Neural cell (in vitro differentiated cells): ENCODE data around the gene BCL11B. TPM values are rescaled to one million over a fixed set of nuclear protein-coding genes. Genes with fewer than 3 reads are reported as not detected.

Experiments
- H2AFZ ChIP-seq: fragments of 200-600, 300-800 bp; sonication (generic), shearing (Covaris generic); 2 replicates; pipeline ENCODE4 v1.6.0; 2014; ENCODE audit warnings: low read depth, mild to moderate bottlenecking, antibody characterized with exemption, low read length, moderate library complexity
- H3F3A ChIP-seq: fragments of 200-600 bp; shearing (Covaris generic); 2 replicates; pipeline ENCODE4 v1.6.1; 2016; ENCODE audit warnings: mild to moderate bottlenecking, moderate library complexity, mixed read lengths, antibody characterized with exemption, low read length; ENCODE audit not compliant: insufficient read depth, poor library complexity, severe bottlenecking
- H3K27ac ChIP-seq: fragments of 200-600, 300-800 bp; sonication (generic), shearing (Covaris generic); 2 replicates; pipeline ENCODE4 v1.5.1; 2014; ENCODE audit warnings: mild to moderate bottlenecking, low read length, moderate library complexity
- H3K27me3 ChIP-seq: fragments of 300-800, 200-600 bp; sonication (generic), shearing (Covaris generic); 2 replicates; pipeline ENCODE4 v1.6.0; 2014; ENCODE audit warnings: mild to moderate bottlenecking, low read depth, low read length, moderate library complexity; ENCODE audit not compliant: insufficient read depth
- H3K36me3 ChIP-seq: fragments of 300-800, 200-600 bp; sonication (generic), shearing (Covaris generic); 2 replicates; pipeline ENCODE4 v1.5.1; 2014; ENCODE audit warnings: mild to moderate bottlenecking, antibody characterized with exemption, low read length, moderate library complexity; ENCODE audit not compliant: insufficient read depth
- H3K4me2 ChIP-seq: fragments of 300-800, 200-600 bp; sonication (generic), shearing (Covaris generic); 2 replicates; pipeline ENCODE4 v1.6.0; 2014; ENCODE audit warnings: mild to moderate bottlenecking, low read length
- H3K4me3 ChIP-seq: fragments of 300-800, 200-600 bp; sonication (generic), shearing (Covaris generic); 2 replicates; pipeline ENCODE4 v1.5.1; 2014; ENCODE audit warnings: mild to moderate bottlenecking, low read length, moderate library complexity
- H3K79me2 ChIP-seq: fragments of 200-600 bp; shearing (Covaris generic); replicated peaks from 2 replicates; pipeline ENCODE4 v1.6.0; 2014; ENCODE audit warnings: mild to moderate bottlenecking, low read length, moderate library complexity; ENCODE audit not compliant: insufficient read depth
- H3K9ac ChIP-seq: fragments of 300-800, 200-600 bp; sonication (generic), shearing (Covaris generic); 2 replicates; pipeline ENCODE4 v1.6.1; 2016; ENCODE audit warnings: mild to moderate bottlenecking, low read length, mixed read lengths
- H3K9me2 ChIP-seq: fragments of 200-600 bp; shearing (Covaris generic); 2 replicates; pipeline ENCODE4 v1.6.1; 2016; ENCODE audit warnings: mild to moderate bottlenecking, low read length, mixed read lengths; ENCODE audit not compliant: insufficient read depth
- H3K9me3 ChIP-seq: fragments of 200-600, 300-800 bp; sonication (generic), shearing (Covaris generic); 2 replicates; pipeline ENCODE4 v1.6.1; 2016; ENCODE audit warnings: mild to moderate bottlenecking, mixed run types, low read length, moderate library complexity, mixed read lengths
- H4K20me1 ChIP-seq: fragments of 200-600 bp; shearing (Covaris generic); 2 replicates; pipeline ENCODE4 v1.6.1; 2016; ENCODE audit warnings: mild to moderate bottlenecking, mixed run types; ENCODE audit not compliant: insufficient read depth
- EP300 ChIP-seq: fragments of 450-650 bp; conservative IDR thresholded peaks from 2 replicates; pipeline ENCODE4 v1.6.1; 2014; ENCODE audit warnings: antibody characterized with exemption, mild to moderate bottlenecking, moderate library complexity; ENCODE audit not compliant: poor library complexity, severe bottlenecking
- EZH2 ChIP-seq: fragments of 200-600, 300-800 bp; shearing (Covaris generic), sonication (generic); IDR thresholded peaks from 2 replicates; pipeline ENCODE4 v1.6.1; 2014; ENCODE audit warnings: antibody characterized with exemption, low read length, borderline replicate concordance, mild to moderate bottlenecking; ENCODE audit not compliant: insufficient read depth, poor library complexity, severe bottlenecking
- MXI1 ChIP-seq: fragments of 450-650 bp; conservative IDR thresholded peaks from 2 replicates; pipeline ENCODE4 v1.6.1; 2014; ENCODE audit warnings: antibody characterized with exemption, mild to moderate bottlenecking; ENCODE audit not compliant: poor library complexity, severe bottlenecking
- POLR2AphosphoS5 ChIP-seq: IDR thresholded peaks from 2 replicates; pipeline ENCODE4 v1.6.1; 2012
- RAD21 ChIP-seq: fragments of 450-650 bp; conservative IDR thresholded peaks from 2 replicates; pipeline ENCODE4 v1.6.1; 2014; ENCODE audit warnings: antibody characterized with exemption, mild to moderate bottlenecking, moderate library complexity
- SMC3 ChIP-seq: fragments of 450-650 bp; conservative IDR thresholded peaks from 2 replicates; pipeline ENCODE4 v1.6.1; 2014; ENCODE audit warnings: antibody characterized with exemption, mild to moderate bottlenecking, moderate library complexity; ENCODE audit not compliant: poor library complexity
- TAF1 ChIP-seq: IDR thresholded peaks from 2 replicates; pipeline ENCODE4 v1.6.1; 2012; ENCODE audit warnings: low read depth
- polyA plus RNA-seq: library from polyadenylated mRNA; depleted of rRNA; stranded (reverse); fragments of >200 nt; gene quantifications from 2 replicates; pipeline ENCODE4 v1.2.3, GENCODE V29; 2014
- TF ChIP-seq, protein P1 (sequence below): fragments of 450-650 bp; IDR thresholded peaks from 2 replicates; pipeline ENCODE4 v1.5.1; 2014; ENCODE audit warnings: antibody characterized with exemption, mild to moderate bottlenecking, moderate library complexity; ENCODE audit not compliant: poor library complexity, severe bottlenecking
- TF ChIP-seq, protein P2 (sequence below): IDR thresholded peaks from 2 replicates; pipeline ENCODE4 v1.6.1; 2012; ENCODE audit warnings: borderline replicate concordance

Gene BCL11B
- polyA plus RNA-seq, 1 donor from 2014 or later, result 104 TPM

DNA sequence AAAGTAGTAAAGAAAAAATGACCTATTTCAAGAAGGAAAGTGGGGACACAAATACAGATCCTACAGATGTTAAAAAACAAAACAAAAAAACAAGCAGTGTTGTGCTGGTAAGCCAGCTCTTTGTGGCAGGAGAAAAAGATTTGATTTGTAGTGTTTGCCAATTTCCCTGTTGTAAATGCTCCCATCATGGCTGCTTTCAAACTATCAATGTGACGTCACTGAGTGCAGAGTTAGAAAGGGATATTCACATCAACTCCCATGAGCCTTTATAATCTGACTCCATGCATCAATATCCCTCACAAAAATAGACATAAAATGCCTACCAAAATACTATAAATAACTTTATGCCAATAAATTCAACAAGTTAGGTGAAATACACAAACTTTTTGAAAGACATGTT is 32.2 kb upstream of the BCL11B start:
- H3K9me2 ChIP-seq, result no peaks in the 10 kb centered on the region
- no peak overlapping the region for H3K9ac ChIP-seq
- H3K27me3 ChIP-seq, result no peaks in the 10 kb centered on the region
- no peak overlapping the region for H3K27ac ChIP-seq
- no peaks in the 10 kb centered on the region for H3K79me2 ChIP-seq
- H3F3A ChIP-seq, result no peaks in the 10 kb centered on the region
- no peak overlapping the region for H3K4me2 ChIP-seq
- TF ChIP-seq SMC3 (no peak), MXI1 (no peak), POLR2AphosphoS5 (no peak), TAF1 (no peak), EP300 (no peak), EZH2 (no peak), RAD21 (no peak)
- TF ChIP-seq, protein P1, sequence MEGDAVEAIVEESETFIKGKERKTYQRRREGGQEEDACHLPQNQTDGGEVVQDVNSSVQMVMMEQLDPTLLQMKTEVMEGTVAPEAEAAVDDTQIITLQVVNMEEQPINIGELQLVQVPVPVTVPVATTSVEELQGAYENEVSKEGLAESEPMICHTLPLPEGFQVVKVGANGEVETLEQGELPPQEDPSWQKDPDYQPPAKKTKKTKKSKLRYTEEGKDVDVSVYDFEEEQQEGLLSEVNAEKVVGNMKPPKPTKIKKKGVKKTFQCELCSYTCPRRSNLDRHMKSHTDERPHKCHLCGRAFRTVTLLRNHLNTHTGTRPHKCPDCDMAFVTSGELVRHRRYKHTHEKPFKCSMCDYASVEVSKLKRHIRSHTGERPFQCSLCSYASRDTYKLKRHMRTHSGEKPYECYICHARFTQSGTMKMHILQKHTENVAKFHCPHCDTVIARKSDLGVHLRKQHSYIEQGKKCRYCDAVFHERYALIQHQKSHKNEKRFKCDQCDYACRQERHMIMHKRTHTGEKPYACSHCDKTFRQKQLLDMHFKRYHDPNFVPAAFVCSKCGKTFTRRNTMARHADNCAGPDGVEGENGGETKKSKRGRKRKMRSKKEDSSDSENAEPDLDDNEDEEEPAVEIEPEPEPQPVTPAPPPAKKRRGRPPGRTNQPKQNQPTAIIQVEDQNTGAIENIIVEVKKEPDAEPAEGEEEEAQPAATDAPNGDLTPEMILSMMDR, result no peak
- TF ChIP-seq, protein P2, sequence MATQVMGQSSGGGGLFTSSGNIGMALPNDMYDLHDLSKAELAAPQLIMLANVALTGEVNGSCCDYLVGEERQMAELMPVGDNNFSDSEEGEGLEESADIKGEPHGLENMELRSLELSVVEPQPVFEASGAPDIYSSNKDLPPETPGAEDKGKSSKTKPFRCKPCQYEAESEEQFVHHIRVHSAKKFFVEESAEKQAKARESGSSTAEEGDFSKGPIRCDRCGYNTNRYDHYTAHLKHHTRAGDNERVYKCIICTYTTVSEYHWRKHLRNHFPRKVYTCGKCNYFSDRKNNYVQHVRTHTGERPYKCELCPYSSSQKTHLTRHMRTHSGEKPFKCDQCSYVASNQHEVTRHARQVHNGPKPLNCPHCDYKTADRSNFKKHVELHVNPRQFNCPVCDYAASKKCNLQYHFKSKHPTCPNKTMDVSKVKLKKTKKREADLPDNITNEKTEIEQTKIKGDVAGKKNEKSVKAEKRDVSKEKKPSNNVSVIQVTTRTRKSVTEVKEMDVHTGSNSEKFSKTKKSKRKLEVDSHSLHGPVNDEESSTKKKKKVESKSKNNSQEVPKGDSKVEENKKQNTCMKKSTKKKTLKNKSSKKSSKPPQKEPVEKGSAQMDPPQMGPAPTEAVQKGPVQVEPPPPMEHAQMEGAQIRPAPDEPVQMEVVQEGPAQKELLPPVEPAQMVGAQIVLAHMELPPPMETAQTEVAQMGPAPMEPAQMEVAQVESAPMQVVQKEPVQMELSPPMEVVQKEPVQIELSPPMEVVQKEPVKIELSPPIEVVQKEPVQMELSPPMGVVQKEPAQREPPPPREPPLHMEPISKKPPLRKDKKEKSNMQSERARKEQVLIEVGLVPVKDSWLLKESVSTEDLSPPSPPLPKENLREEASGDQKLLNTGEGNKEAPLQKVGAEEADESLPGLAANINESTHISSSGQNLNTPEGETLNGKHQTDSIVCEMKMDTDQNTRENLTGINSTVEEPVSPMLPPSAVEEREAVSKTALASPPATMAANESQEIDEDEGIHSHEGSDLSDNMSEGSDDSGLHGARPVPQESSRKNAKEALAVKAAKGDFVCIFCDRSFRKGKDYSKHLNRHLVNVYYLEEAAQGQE, result no peak
- H4K20me1 ChIP-seq, result no peaks in the 10 kb centered on the region
- no peak overlapping the region for H2AFZ ChIP-seq
- H3K9me3 ChIP-seq, result no peaks in the 10 kb centered on the region
- no peaks in the 10 kb centered on the region for H3K36me3 ChIP-seq
- H3K4me3 ChIP-seq, result no peak overlapping the region

DNA sequence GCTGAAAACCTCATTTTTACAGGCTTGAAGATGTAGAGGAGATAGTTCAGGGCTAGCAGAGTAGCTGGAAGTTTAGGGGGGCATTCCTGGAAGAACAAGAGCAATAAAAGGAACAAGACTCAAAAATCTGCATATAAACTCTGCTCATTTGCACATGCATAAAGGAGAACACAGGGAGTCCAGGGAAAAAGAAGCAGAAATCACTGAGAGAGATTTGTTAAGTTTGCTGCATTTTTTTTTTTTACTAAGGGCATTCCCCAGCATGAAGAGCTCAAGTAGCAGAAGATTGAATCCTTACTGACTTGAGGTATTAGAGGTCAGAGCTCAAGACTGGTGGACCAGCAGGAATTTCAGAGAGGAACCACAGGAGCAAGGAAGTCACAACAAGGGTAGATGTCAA is 28.2 kb upstream of the BCL11B start:
- Histone ChIP-seq H3K9me3 (no peaks in the 10 kb centered on the region), H3K4me2 (no peak overlapping the region), H3K9ac (no peak overlapping the region), H3K27ac (no peak overlapping the region), H3K4me3 (no peak overlapping the region), H3K36me3 (no peaks in the 10 kb centered on the region), H3F3A (no peaks in the 10 kb centered on the region), H2AFZ (no peak overlapping the region), H3K79me2 (no peaks in the 10 kb centered on the region), H3K27me3 (no peaks in the 10 kb centered on the region), H3K9me2 (no peaks in the 10 kb centered on the region), H4K20me1 (no peaks in the 10 kb centered on the region)
- TF ChIP-seq TAF1 (no peak), MXI1 (no peak), POLR2AphosphoS5 (no peak), EP300 (no peak), SMC3 (no peak), RAD21 (no peak), EZH2 (no peak)
- TF ChIP-seq, protein P1, result no peak
- TF ChIP-seq, protein P2, result no peak
